ENCODE data around the gene CST3.

Gene CST3

DNA sequence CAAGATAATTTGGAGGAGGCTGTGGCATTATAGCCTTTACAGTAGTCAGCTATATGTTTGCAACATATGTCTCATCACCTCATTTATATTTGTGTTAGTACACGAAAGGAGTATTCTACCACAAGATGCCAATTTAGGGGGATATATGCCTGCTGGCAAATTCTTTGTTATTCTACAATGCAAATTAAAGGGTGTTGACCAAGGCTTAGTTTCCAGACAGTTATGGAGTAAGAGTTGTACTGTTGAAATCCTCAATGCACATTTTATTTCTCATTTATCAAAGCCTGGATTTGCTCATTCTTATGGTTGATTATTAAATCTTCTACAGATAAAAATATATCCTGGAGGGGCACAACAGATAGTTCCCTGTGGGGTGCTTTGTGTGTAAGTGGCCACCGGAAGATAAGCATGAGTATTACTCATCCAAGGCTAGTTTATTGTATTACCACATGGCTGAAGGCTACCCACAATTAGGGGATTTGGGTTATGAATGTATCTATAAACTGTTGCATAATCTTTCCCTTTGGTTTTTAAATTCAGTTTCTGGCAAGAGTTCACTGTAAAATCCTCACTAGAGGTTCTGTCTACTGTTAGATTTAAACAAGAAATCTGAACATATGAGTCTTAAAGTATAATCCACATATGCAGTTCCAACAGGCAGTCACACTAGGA lies 41.0 kb downstream of the CST3 start:
- Histone ChIP-seq H3K4me3 (replicated peaks; ENCODE audit: insufficient read depth, low read length) (no peak overlapping the region), H3K27me3 (ENCODE audit: insufficient read depth, poor library complexity, severe bottlenecking) (peaks cover 7% of the 10 kb centered on the region), H3K27ac (replicated peaks) (no peak overlapping the region)
- DNase-seq (ENCODE audit: low read depth in 1 of 2, low spot score in 1 of 2) = no peak
- TF ChIP-seq, protein P1, sequence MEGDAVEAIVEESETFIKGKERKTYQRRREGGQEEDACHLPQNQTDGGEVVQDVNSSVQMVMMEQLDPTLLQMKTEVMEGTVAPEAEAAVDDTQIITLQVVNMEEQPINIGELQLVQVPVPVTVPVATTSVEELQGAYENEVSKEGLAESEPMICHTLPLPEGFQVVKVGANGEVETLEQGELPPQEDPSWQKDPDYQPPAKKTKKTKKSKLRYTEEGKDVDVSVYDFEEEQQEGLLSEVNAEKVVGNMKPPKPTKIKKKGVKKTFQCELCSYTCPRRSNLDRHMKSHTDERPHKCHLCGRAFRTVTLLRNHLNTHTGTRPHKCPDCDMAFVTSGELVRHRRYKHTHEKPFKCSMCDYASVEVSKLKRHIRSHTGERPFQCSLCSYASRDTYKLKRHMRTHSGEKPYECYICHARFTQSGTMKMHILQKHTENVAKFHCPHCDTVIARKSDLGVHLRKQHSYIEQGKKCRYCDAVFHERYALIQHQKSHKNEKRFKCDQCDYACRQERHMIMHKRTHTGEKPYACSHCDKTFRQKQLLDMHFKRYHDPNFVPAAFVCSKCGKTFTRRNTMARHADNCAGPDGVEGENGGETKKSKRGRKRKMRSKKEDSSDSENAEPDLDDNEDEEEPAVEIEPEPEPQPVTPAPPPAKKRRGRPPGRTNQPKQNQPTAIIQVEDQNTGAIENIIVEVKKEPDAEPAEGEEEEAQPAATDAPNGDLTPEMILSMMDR (IDR thresholded peaks at IDR 0.05; ENCODE audit: insufficient read depth, low read length) = no peak
- TF ChIP-seq POLR2AphosphoS5 (IDR thresholded peaks at IDR 0.05; ENCODE audit: low read depth) (no peak), SPI1 (IDR thresholded peaks at IDR 0.05; ENCODE audit: borderline replicate concordance, low read depth) (no peak), GABPA (IDR thresholded peaks at IDR 0.05; ENCODE audit: low read depth) (no peak)
- TF ChIP-seq, protein P2, sequence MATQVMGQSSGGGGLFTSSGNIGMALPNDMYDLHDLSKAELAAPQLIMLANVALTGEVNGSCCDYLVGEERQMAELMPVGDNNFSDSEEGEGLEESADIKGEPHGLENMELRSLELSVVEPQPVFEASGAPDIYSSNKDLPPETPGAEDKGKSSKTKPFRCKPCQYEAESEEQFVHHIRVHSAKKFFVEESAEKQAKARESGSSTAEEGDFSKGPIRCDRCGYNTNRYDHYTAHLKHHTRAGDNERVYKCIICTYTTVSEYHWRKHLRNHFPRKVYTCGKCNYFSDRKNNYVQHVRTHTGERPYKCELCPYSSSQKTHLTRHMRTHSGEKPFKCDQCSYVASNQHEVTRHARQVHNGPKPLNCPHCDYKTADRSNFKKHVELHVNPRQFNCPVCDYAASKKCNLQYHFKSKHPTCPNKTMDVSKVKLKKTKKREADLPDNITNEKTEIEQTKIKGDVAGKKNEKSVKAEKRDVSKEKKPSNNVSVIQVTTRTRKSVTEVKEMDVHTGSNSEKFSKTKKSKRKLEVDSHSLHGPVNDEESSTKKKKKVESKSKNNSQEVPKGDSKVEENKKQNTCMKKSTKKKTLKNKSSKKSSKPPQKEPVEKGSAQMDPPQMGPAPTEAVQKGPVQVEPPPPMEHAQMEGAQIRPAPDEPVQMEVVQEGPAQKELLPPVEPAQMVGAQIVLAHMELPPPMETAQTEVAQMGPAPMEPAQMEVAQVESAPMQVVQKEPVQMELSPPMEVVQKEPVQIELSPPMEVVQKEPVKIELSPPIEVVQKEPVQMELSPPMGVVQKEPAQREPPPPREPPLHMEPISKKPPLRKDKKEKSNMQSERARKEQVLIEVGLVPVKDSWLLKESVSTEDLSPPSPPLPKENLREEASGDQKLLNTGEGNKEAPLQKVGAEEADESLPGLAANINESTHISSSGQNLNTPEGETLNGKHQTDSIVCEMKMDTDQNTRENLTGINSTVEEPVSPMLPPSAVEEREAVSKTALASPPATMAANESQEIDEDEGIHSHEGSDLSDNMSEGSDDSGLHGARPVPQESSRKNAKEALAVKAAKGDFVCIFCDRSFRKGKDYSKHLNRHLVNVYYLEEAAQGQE (IDR thresholded peaks at IDR 0.05; ENCODE audit: insufficient replicate concordance, low read depth) = no peak

DNA sequence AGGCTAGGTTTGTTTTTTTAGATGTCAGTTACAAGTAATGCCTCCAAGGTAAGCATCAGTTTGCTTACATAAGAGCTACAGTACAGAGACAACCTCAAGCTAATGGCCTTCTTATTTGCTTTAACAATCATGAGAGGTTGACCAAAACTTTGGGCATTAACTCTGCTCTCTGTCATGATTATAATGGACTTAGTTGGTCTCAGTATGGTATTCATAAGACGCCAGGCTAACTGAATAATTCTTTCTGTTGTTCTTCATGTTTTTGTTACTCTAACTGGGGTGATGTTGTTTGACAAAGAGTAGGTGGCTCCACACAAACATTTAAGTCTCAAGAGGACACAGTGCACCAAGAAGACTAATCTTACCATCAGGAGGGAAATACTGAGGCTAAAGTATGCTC lies 41.8 kb downstream of the CST3 start:
- no peak for DNase-seq (ENCODE audit: low read depth in 1 of 2, low spot score in 1 of 2)
- H3K27me3 ChIP-seq (ENCODE audit: insufficient read depth, poor library complexity, severe bottlenecking) = peaks cover 7% of the 10 kb centered on the region
- no peak overlapping the region for H3K4me3 ChIP-seq (replicated peaks; ENCODE audit: insufficient read depth, low read length)
- TF ChIP-seq POLR2AphosphoS5 (IDR thresholded peaks at IDR 0.05; ENCODE audit: low read depth) (no peak), GABPA (IDR thresholded peaks at IDR 0.05; ENCODE audit: low read depth) (no peak), SPI1 (IDR thresholded peaks at IDR 0.05; ENCODE audit: borderline replicate concordance, low read depth) (no peak)
- TF ChIP-seq, protein P2 (IDR thresholded peaks at IDR 0.05; ENCODE audit: insufficient replicate concordance, low read depth) = no peak
- TF ChIP-seq, protein P1 (IDR thresholded peaks at IDR 0.05; ENCODE audit: insufficient read depth, low read length) = no peak
- no peak overlapping the region for H3K27ac ChIP-seq (replicated peaks)

DNA sequence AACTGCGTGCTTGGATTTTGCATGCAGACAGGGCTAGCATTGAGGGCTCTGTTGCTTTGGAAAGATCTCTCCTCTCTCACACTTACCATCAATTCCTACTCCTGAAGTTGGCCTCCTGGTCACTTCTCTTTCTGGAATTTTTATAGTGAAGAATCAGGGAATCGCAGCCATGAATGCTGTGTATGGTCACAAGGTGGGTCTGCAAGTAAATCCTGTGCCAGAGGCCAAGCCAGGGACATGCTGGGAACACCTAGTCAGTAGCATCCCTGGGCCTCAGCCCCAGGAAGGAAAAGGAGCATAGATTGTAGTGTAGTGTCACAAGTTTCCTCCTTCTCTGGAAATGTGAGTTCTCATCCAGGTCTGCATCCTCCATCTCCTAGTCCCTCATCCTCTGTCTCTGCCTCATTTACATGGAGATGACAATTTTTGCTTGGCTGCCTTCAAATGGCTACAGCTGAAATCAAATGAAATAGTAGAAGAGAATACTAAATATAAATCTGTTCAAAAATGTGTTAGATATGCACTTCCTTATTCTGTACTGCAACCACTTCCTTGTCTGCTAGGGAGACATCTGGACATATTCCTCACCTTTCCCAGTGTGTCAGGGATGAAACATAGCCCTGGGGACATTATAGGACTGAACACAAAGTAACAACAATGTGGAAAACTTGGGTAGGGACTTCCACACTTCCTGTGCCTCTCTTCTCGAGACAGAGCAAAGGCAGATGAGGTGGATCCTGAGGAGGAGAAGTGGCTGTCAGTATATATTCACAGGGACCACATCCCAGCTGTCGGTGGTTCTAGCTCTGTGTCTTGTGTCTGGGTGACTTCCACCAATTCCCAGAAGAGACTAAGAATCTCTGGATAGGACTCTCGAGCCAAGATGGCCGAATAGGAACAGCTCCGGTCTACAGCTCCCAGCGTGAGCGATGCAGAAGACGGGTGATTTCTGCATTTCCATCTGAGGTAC lies 49.0 kb downstream of the CST3 start:
- Histone ChIP-seq H3K27me3 (ENCODE audit: insufficient read depth, poor library complexity, severe bottlenecking) (no peaks in the 10 kb centered on the region), H3K4me3 (replicated peaks; ENCODE audit: insufficient read depth, low read length) (no peak overlapping the region), H3K27ac (replicated peaks) (no peak overlapping the region)
- TF ChIP-seq POLR2AphosphoS5 (IDR thresholded peaks at IDR 0.05; ENCODE audit: low read depth) (no peak), GABPA (IDR thresholded peaks at IDR 0.05; ENCODE audit: low read depth) (no peak), SPI1 (IDR thresholded peaks at IDR 0.05; ENCODE audit: borderline replicate concordance, low read depth) (peak; percentile 88)
- TF ChIP-seq, protein P2 (IDR thresholded peaks at IDR 0.05; ENCODE audit: insufficient replicate concordance, low read depth) = no peak
- no peak for DNase-seq (ENCODE audit: low read depth in 1 of 2, low spot score in 1 of 2)
